Measurements from ENCODE around the gene SORCS2.

The SORCS2 gene

DNA sequence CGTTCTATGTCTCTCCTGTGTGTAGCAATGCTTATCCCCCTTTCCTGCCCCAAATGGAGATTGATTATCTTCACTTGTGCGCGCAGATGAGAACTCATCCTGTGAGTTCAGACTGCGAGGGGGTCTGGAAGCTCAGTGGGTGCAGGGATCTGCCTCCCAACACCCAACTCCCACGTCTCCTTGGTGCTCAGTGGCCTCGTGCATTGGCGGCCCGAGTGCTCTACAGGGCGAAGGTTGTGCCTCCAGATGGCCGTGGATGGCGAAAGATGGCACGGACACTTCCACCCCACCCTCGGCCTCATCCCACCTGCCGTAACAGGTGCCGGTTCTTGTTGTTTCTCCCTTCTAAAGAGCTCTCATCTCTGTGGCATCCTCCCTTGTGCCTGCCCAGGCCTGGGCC is 45.1 kb upstream of the SORCS2 start:
- H3K27me3 ChIP-seq (replicated peaks), result peaks cover 8% of the 10 kb centered on the region
- in situ Hi-C loops (cut with HindIII; ENCODE audit: low pct_ligation_motif_present, low sequenced_read_pairs), result no loop called here
- H3K4me3 ChIP-seq (ENCODE audit: low read depth, low read length), result no peak overlapping the region
- no peaks in the 10 kb centered on the region for H3K36me3 ChIP-seq (replicated peaks)
- no peak overlapping the region for H3K27ac ChIP-seq
- TF ChIP-seq, protein P1, sequence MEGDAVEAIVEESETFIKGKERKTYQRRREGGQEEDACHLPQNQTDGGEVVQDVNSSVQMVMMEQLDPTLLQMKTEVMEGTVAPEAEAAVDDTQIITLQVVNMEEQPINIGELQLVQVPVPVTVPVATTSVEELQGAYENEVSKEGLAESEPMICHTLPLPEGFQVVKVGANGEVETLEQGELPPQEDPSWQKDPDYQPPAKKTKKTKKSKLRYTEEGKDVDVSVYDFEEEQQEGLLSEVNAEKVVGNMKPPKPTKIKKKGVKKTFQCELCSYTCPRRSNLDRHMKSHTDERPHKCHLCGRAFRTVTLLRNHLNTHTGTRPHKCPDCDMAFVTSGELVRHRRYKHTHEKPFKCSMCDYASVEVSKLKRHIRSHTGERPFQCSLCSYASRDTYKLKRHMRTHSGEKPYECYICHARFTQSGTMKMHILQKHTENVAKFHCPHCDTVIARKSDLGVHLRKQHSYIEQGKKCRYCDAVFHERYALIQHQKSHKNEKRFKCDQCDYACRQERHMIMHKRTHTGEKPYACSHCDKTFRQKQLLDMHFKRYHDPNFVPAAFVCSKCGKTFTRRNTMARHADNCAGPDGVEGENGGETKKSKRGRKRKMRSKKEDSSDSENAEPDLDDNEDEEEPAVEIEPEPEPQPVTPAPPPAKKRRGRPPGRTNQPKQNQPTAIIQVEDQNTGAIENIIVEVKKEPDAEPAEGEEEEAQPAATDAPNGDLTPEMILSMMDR (IDR thresholded peaks at IDR 0.05; ENCODE audit: low read depth, low read length, missing control alignments), result no peak
- DNase-seq, result no peak

DNA sequence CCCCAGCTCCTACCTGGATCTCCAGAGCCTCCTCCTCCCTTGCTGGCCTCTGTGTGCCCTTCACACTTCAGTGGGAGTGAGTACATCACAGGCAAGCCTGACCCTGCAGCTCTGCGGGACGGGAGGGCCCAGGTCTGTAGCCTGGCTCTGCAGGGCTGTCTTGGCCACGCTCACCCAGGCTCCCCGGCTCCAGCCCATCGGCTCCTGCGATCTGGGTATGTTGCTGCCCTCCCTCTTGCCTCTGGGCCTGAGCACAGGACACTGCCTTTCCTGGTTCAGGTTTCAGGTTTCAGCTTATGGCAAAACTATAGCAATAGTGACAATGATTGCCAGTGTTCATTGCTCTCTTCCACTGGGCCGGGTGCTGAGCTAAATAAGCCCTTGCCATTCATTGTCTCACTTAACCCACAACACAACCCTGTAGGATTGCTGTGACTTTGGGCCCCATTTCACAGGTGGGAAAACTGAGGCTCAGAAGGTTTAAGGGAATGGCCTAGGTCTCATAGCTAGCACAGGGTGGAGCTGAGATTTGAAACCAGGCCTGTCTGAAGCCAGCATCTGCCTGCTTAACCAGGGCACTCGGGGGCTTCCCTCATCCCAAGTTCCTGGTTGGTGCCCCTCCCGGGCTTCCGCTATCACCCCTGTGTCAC is 44.6 kb upstream of the SORCS2 start:
- TF ChIP-seq, protein P1 (IDR thresholded peaks at IDR 0.05; ENCODE audit: low read depth, low read length, missing control alignments), result no peak
- H3K36me3 ChIP-seq (replicated peaks), result no peaks in the 10 kb centered on the region
- no peak overlapping the region for H3K4me3 ChIP-seq (ENCODE audit: low read depth, low read length)
- in situ Hi-C loops (cut with HindIII; ENCODE audit: low pct_ligation_motif_present, low sequenced_read_pairs), result no loop called here
- H3K27me3 ChIP-seq (replicated peaks), result peaks cover 8% of the 10 kb centered on the region
- DNase-seq, result no peak
- no peak overlapping the region for H3K27ac ChIP-seq

DNA sequence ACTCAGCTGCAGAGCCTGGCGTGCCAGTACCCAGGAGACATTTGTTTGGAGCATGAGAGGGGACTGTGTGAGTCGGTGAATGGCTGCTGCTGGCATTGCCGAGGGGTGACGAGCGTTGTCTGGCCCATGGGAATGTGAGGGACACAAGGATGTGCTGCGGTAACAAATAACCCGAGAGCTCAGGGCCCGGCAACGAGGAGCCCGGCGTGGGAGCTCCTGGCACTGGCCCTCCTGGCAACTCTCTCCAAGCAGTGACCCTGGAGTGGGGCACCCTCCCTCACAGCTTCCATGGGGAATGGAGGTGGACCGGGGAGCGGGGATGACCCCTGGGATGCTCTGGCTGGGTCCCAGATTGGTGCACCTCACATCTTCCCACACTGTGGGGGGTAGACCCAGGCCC is 44.0 kb upstream of the SORCS2 start:
- Histone ChIP-seq H3K27ac (no peak overlapping the region), H3K4me3 (ENCODE audit: low read depth, low read length) (no peak overlapping the region), H3K36me3 (replicated peaks) (no peaks in the 10 kb centered on the region), H3K27me3 (replicated peaks) (peaks cover 8% of the 10 kb centered on the region)
- in situ Hi-C loops (cut with HindIII; ENCODE audit: low pct_ligation_motif_present, low sequenced_read_pairs), result no loop called here
- TF ChIP-seq, protein P1 (IDR thresholded peaks at IDR 0.05; ENCODE audit: low read depth, low read length, missing control alignments), result no peak
- DNase-seq, result no peak

DNA sequence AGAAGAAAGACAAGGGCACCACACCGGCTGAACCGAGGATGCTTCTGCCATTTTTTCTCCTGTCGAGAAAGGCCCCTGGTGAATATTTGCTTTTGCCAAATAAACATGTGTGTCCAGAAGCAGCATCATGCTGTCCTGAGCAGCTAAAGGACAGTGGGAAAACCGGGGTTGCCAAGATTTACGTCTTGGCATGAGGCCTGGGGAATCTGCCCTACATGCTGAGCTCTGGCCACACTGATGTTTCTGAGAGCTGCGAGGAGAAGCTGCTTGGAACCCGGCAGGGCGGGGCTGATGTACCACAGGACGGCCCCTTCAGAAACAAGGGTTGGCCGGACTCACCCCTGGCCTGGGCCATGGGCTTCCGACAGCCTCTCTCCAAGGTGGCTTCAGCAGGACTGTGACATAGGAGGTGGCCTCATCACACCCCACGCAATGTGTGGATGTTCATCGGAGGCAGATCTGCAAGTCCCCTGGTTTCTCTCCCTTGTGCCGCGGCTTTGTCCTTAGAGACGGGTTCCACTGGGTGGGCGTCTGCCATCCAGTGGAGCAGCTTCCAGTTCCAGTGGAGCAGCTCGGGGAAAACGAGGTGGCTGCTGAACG is 42.2 kb upstream of the SORCS2 start:
- no peak overlapping the region for H3K27ac ChIP-seq
- in situ Hi-C loops (cut with HindIII; ENCODE audit: low pct_ligation_motif_present, low sequenced_read_pairs), result no loop called here
- H3K4me3 ChIP-seq (ENCODE audit: low read depth, low read length), result no peak overlapping the region
- peaks cover 11% of the 10 kb centered on the region for H3K27me3 ChIP-seq (replicated peaks)
- no peak for DNase-seq
- TF ChIP-seq, protein P1 (IDR thresholded peaks at IDR 0.05; ENCODE audit: low read depth, low read length, missing control alignments), result no peak
- H3K36me3 ChIP-seq (replicated peaks), result no peaks in the 10 kb centered on the region

DNA sequence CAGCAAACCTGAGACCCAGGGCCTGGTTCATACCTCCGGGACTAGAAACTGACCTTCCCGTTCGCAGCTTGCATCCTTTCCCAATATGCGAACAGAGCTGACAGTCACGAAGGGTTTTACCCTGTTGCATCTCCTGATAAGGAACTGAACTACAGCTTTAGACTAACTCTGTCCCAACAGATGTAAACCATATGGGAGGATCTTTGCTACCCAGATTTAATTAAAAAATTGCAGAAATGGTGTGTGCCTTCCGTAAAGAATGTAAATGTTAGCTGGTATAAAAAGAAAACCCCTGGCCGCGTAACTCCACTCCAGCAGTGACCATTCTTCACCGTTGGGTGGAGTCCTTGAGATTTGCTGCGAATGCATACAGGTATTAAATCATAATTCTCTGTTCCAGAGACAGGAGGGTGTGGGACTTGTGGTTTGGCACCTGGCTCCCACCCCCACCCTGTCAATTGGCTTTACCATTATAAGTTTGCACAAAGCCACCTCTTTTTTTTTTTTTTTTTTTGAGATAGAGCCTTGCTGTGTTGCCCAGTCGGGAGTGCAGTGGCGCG is 40.6 kb upstream of the SORCS2 start:
- H3K4me3 ChIP-seq (ENCODE audit: low read depth, low read length), result no peak overlapping the region
- H3K36me3 ChIP-seq (replicated peaks), result no peaks in the 10 kb centered on the region
- peaks cover 11% of the 10 kb centered on the region for H3K27me3 ChIP-seq (replicated peaks)
- in situ Hi-C loops (cut with HindIII; ENCODE audit: low pct_ligation_motif_present, low sequenced_read_pairs), result no loop called here
- TF ChIP-seq, protein P1 (IDR thresholded peaks at IDR 0.05; ENCODE audit: low read depth, low read length, missing control alignments), result peak; percentile 22
- no peak overlapping the region for H3K27ac ChIP-seq
- no peak for DNase-seq

Measured in brain microvascular endothelial cell (primary cell).